Mammary epithelial cell (primary cell): ENCODE data around the gene CRYBG2.

Experiments
- CTCF ChIP-seq, 2 donors: IDR thresholded peaks in 1 of 2; conservative IDR thresholded peaks in 1 of 2; 2 replicates each; pipeline ENCODE4 v1.5.1; 2011 to 2012; ENCODE audit warnings: inconsistent platforms in 2 of 2, low read length in 2 of 2, mild to moderate bottlenecking in 2 of 2, control low read depth in 1 of 2, low read depth in 1 of 2; ENCODE audit not compliant: insufficient read depth in 1 of 2; ENCODE audit errors: extremely low read depth in 1 of 2
- EZH2 ChIP-seq: IDR thresholded peaks from 2 replicates; pipeline ENCODE4 v1.6.1; 2012; ENCODE audit warnings: low read length, inconsistent platforms, borderline replicate concordance

- TF ChIP-seq CTCF (conservative IDR thresholded peaks at IDR 0.05 in 1 of 2, IDR thresholded peaks at IDR 0.05 in 1 of 2; ENCODE audit: extremely low read depth in 1 of 2, insufficient read depth in 1 of 2, low read depth in 1 of 2, low read length in 2 of 2) (no peak), EZH2 (no peak)
These were observed 4.8 kb upstream of the CRYBG2 start for GRCh38 chr1:26358411-26359384.
